Measurements from ENCODE around the gene PSMD6. TPM values are rescaled to one million over a fixed set of nuclear protein-coding genes. Genes with fewer than 3 reads are reported as not detected.

The PSMD6 gene
- total RNA-seq, 3 donors from 2014 or later: 60.9 to 74.7 (median 69.8) TPM

DNA sequence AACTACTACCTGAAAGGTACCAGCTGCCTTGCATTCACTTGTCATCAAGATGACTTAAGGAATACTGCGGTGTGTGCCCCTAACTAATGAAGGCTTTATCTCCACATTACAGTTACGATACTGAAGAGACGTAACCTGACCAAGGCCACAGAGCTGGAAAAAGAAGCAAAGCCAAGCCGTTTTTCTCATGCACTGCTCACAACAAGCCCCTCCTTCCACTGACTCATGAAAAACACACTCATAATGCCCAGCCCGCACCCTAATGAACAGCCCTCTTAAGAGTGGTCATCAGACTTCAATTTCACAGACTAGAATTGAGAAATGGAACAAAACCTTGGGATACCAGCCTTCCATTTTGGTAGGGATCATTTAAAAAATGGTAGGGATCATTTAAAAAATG is 11.6 kb downstream of the PSMD6 start:
- no peaks in the 10 kb centered on the region for H3K4me1 ChIP-seq
- no peak overlapping the region for H3K4me3 ChIP-seq
- peaks cover 17% of the 10 kb centered on the region for H3K36me3 ChIP-seq
- TF ChIP-seq POLR2A (IDR thresholded peaks at IDR 0.05): no peak
- TF ChIP-seq, protein P1, sequence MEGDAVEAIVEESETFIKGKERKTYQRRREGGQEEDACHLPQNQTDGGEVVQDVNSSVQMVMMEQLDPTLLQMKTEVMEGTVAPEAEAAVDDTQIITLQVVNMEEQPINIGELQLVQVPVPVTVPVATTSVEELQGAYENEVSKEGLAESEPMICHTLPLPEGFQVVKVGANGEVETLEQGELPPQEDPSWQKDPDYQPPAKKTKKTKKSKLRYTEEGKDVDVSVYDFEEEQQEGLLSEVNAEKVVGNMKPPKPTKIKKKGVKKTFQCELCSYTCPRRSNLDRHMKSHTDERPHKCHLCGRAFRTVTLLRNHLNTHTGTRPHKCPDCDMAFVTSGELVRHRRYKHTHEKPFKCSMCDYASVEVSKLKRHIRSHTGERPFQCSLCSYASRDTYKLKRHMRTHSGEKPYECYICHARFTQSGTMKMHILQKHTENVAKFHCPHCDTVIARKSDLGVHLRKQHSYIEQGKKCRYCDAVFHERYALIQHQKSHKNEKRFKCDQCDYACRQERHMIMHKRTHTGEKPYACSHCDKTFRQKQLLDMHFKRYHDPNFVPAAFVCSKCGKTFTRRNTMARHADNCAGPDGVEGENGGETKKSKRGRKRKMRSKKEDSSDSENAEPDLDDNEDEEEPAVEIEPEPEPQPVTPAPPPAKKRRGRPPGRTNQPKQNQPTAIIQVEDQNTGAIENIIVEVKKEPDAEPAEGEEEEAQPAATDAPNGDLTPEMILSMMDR (IDR thresholded peaks at IDR 0.05): no peak
- no peak for TF ChIP-seq POLR2AphosphoS5 (IDR thresholded peaks at IDR 0.05)
- no peak for DNase-seq (ENCODE audit: low spot score in 2 of 2)
- no peak overlapping the region for H3K27ac ChIP-seq
- no peaks in the 10 kb centered on the region for H3K27me3 ChIP-seq
- no peaks in the 10 kb centered on the region for H3K9me3 ChIP-seq
- intact Hi-C loops (cut with DNase I; ENCODE audit: low total_unique reads): no loop called here

DNA sequence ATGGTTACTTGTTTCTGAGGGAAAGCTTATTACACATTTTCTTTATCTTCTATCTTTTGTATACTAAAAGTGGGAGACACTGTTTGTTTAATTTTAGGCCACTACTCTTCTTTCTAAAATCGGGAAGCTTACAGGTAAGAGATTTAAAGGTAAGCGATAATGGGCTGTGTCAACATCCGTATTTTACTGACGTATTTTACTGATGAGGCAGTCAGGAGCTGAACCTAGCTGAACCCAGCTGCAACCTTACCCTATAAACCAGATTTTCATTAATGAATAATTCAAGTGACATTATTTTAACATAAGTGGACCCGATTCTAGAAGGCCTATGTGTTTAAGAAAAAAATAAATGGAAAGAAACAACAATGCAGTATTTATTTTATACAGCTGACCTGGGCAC is 13.1 kb downstream of the PSMD6 start:
- no peak for DNase-seq (ENCODE audit: low spot score in 2 of 2)
- TF ChIP-seq, protein P1 (IDR thresholded peaks at IDR 0.05): no peak
- TF ChIP-seq POLR2A (IDR thresholded peaks at IDR 0.05): no peak
- no peak for TF ChIP-seq POLR2AphosphoS5 (IDR thresholded peaks at IDR 0.05)
- no peaks in the 10 kb centered on the region for H3K27me3 ChIP-seq
- H3K9me3 ChIP-seq: no peaks in the 10 kb centered on the region
- H3K4me1 ChIP-seq: no peaks in the 10 kb centered on the region
- no peak overlapping the region for H3K27ac ChIP-seq
- H3K36me3 ChIP-seq: peaks cover 17% of the 10 kb centered on the region
- H3K4me3 ChIP-seq: no peak overlapping the region
- intact Hi-C loops (cut with DNase I; ENCODE audit: low total_unique reads): no loop called here

DNA sequence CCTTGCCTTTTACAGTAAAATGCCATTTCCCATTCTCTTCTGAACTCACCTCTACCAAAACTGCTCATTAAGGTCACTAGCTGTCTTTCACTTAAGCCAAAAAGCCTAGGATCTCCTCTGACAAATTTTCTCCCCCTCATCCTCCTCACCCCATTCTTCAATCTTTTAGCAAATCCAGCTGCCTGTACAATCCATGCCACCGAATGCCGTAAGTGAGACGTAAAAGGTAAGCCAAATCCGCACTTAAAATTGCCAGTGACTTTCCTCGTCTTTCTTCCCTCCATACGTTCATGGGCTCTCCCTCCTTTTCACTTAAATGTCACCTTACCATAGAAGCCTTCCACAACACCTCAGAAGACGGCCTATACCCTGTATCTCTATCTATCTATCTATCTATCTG is 13.8 kb downstream of the PSMD6 start:
- Histone ChIP-seq H3K36me3 (peaks cover 17% of the 10 kb centered on the region), H3K27ac (no peak overlapping the region)
- intact Hi-C loops (cut with DNase I; ENCODE audit: low total_unique reads): no loop called here

DNA sequence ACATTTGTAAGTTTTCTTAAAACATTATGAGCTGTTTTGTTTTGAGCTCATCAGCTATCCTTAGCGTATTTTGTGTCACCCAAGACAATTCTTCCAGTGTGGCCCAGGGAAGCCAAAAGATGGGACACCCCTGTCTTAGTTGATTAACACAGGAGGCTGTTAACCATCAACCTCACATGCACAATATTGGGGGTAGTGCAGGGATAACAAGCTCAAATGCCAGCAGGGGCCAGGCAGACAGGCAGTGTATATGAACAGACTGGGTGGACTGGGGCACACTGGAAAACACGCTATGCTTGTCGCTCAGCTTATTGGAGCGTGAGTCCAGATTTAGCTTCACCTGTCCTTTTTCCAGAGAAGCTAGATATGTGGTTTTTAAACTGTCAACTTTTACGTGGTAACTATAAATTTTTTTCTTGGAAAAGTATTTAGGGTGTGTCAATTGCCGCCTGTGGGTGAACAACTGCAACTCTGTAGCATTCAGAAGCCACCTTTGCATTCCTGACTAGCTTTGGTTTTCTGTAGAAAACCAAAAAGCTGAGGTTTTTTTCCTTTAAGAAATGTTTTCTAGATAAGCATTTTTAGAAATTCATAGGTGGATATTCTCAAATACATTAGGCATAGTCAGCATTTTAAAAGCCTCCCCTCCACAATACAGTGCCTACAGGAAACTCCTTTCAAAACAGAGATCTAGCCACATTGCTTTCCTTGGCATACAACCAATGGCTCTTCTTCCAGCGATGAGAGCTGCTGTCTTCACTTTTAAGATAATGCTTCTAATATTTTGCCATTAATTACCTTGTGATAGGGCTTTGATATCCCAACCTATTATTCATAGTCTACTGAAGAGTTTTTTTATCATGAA is 14.6 kb downstream of the PSMD6 start:
- no peaks in the 10 kb centered on the region for H3K9me3 ChIP-seq
- H3K4me1 ChIP-seq: no peaks in the 10 kb centered on the region
- TF ChIP-seq, protein P1 (IDR thresholded peaks at IDR 0.05): no peak
- intact Hi-C loops (cut with DNase I; ENCODE audit: low total_unique reads): no loop called here
- peak overlapping the region in 1 of 2 donors; percentile 38 for H3K27ac ChIP-seq
- H3K4me3 ChIP-seq: no peak overlapping the region
- peaks cover 17% of the 10 kb centered on the region for H3K36me3 ChIP-seq
- DNase-seq (ENCODE audit: low spot score in 2 of 2): no peak
- no peaks in the 10 kb centered on the region for H3K27me3 ChIP-seq

More for the DNA sequence above, 13.8 kb downstream of the PSMD6 start:
- H3K4me1 ChIP-seq: no peaks in the 10 kb centered on the region
- TF ChIP-seq POLR2A (IDR thresholded peaks at IDR 0.05) (no peak), POLR2AphosphoS5 (IDR thresholded peaks at IDR 0.05) (no peak)
- TF ChIP-seq, protein P1 (IDR thresholded peaks at IDR 0.05): no peak
- no peak overlapping the region for H3K4me3 ChIP-seq
- no peaks in the 10 kb centered on the region for H3K9me3 ChIP-seq
- H3K27me3 ChIP-seq: no peaks in the 10 kb centered on the region
- no peak for DNase-seq (ENCODE audit: low spot score in 2 of 2)

DNA sequence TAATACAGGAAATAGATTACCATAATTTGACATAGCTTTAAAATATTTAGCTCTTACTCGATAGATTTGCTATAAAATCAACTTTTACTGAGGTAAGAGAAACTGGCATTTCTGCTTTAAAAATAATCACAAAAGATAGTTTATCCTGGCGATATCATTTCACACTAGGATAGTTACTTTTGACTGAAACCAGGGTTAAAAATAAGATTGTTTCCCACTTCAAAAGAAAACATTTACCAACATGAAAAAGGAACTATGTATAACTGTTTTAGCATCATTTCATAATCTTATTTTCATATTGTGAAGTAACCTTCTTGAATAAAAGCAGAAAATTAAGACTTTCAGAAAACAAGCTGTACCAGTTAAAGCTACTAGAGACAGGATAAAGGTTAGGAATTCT is 15.3 kb downstream of the PSMD6 start:
- DNase-seq (ENCODE audit: low spot score in 2 of 2): no peak
- no peak overlapping the region for H3K4me3 ChIP-seq
- H3K27me3 ChIP-seq: no peaks in the 10 kb centered on the region
- no peaks in the 10 kb centered on the region for H3K9me3 ChIP-seq
- TF ChIP-seq, protein P1 (IDR thresholded peaks at IDR 0.05): no peak
- TF ChIP-seq POLR2AphosphoS5 (IDR thresholded peaks at IDR 0.05): no peak
- TF ChIP-seq POLR2A (IDR thresholded peaks at IDR 0.05): no peak
- H3K36me3 ChIP-seq: peaks cover 17% of the 10 kb centered on the region
- peak overlapping the region in 1 of 2 donors; percentile 38 for H3K27ac ChIP-seq
- no peaks in the 10 kb centered on the region for H3K4me1 ChIP-seq
- intact Hi-C loops (cut with DNase I; ENCODE audit: low total_unique reads): no loop called here

Data from breast epithelium (tissue), 4 donors.